GM21515 (cell line): ENCODE measurements around the gene NIN.

Source experiments
- ATAC-seq: cut with Tn5 transposase; IDR thresholded peaks from one replicate; pipeline ENCODE4 v1.9.1; 2021; ENCODE audit not compliant: unreplicated experiment

Gene NIN

DNA sequence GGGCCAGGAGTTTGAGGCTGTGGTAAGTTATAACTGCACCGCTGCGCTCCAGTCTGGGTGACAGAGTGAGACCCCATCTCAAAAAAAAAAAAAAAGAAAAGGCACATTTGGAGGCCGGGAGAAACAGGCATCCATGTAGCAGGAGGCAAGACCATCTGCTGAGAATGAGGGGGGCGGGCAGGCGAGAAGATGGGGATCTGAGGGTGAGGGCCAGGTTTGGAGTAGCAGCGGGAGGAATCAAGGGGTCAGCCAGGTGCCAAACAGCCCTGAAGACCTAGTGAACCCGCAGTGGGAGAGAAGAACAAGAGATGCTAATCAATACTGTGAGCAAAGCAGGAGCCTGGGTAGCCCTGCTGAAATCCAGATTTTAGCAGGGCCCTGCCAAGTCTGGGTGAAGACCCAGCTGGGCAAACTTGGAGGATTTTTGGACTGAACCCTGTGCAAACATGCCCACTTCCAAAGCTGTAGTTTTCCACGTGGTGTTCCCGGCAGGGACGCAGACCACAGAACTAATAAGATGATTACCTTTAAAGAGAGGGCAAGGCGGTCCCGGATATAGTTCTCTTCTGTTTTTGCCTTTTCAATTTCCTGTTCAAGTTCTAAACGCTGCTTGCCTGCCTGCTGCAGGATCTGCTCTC is 61.0 kb downstream of the NIN start:
- ATAC-seq, result no peak

- no peak for ATAC-seq
Measured at GRCh38 chr14:50768680-50769079, 62.3 kb downstream of the NIN start.

DNA sequence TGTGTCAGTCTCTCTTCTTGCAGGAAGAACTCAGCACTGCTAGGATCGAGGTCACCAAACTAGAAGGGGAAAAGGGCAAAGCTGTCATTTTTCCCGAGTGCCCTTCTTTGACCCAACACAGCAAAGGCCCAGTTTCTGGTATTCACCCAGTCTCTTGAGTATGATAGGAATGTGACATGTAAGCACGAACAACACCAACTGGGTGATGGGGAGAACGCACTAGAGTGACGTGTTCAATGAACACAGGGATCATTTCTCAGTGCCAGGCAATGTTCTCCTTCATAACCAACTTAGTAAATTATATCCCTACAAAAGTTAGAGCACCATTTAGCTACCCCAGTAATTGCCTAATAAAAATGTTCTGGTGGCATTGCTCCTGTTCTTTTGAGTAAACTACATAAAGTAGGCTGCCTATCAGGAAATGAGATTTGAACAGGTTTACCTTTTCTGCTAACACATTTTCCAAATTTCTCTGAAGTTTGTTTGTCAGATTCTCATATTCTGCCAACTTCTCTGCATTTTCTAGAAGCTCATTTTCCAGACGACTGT is 64.5 kb downstream of the NIN start:
- ATAC-seq, result no peak

DNA sequence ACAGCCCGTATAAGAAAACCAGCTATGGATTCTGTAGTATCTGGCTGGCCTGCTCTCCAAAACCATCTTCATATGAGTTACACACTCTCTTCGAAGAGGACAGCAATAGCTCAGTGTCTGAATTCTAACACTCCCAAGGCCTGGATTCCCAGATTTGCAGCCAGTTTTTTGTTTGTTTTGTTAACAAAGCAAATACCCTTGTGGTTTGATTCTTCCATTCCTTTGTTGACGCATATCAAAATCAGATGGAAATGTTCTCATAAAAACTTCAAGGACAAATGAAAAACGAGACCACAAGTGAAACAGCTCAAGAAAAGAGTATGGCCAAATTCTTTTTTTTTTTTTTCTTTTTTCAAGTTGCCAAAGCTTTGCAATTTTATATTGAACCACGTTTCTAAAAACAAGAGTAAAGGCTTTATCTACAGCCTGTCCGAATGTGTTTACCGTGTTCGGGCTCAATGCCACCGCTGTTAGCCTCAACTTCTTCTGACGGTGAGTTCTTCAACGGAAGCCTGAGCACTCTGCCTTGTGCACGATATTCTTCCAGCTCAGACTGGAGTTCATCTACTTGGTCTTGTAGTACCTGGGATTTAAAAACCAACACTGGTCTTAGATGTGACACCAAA is 67.5 kb downstream of the NIN start:
- no peak for ATAC-seq

DNA sequence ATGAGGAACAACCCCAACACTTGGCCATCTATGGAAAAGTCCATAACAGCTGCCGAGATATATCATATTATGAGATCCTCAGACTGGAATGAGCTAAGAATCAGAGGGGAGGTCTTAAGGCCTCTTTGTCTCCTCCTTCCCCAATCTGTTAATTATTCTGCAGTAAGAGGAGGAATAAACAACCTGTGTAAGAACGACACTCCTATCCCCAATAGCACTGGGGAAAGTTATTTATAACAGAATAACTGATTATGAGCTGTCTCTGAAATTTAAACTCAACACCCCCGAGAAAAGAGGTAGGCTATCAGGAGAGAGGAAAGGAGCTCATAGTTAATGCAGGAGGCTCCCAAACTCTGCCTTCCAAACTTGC is 68.0 kb downstream of the NIN start:
- ATAC-seq, result no peak

GRCh38 chr14:50762001-50762930 is 68.7 kb downstream of the NIN start:
- ATAC-seq, result peak; percentile 62

GRCh38 chr14:50759800-50760543 is 71.0 kb downstream of the NIN start:
- no peak for ATAC-seq

DNA sequence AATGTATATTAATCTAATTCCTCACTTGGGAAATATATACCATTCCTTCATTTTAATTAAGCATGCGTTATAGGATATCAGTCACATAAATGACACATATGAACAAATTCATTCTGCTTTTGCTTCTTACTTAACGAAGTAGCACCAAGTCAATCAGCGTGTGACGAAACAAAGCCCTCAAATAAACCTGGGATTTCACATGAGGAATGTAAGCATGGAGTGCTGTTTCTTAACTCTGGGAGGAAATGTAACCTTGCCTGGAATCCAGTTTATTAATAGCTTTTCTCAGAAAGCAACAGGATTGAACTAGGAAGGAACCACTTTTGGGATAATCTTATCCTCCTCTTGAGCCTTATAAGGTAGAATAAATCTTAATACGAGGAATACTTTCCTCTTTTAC is 72.0 kb downstream of the NIN start:
- ATAC-seq, result no peak

DNA sequence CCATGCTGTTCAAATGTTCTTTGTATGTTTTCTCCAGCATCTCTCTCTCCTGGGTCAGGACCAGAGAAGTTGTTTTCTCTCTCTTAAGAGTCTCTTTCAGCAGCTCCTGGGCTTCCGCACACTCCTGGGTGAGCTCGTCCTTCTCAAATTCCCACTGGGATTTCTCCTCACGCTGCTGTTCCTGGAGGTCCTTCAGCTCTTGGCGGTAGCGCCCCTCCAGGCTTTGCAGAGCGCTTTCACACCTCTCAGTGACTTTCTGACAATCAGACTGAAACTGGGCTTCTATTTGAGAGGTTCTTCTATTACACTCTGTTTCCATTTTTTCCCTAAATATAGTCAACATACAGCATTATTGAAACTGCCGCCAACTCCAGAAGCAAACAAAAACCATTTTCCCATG is 72.7 kb downstream of the NIN start:
- no peak for ATAC-seq

- ATAC-seq, result no peak
Measured at GRCh38 chr14:50757702-50758101, 73.3 kb downstream of the NIN start.

DNA sequence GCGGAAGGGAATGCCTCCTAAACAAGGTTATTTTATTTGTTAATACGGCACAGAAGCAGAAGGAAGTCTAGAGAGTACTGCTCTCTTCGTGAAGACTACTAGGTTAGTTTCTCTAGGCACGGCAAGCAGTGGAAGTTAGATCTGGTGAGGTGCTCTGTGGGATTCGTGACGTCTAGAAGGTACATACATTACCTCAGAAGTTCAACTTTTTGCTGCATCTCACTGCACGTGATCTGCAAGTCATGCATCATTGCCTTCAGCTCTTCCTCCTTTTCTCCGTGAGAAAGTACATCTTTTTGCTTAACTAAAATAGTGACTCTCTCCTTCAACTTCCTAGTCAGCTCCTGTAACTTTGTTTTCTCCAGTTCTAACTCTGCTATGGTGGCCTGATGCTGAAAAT is 74.7 kb downstream of the NIN start:
- no peak for ATAC-seq

DNA sequence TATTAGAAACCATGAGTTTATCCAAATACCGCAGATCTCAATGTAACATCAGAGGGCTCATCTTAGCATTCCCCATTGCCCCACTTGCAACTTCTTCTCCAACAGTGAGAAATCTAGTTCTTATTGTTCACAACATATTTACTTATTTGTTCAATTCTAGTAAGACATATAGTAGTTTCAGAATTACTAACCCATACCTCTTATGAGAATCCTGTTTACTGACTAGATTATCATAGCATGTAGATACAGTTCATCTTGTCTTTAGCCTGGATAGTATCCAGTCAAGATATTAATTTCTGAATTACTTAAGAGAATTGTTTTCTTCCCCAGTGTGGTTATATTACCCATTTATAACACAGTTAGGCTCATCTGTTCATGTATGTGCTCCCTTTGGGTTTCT is 80.6 kb downstream of the NIN start:
- no peak for ATAC-seq

DNA sequence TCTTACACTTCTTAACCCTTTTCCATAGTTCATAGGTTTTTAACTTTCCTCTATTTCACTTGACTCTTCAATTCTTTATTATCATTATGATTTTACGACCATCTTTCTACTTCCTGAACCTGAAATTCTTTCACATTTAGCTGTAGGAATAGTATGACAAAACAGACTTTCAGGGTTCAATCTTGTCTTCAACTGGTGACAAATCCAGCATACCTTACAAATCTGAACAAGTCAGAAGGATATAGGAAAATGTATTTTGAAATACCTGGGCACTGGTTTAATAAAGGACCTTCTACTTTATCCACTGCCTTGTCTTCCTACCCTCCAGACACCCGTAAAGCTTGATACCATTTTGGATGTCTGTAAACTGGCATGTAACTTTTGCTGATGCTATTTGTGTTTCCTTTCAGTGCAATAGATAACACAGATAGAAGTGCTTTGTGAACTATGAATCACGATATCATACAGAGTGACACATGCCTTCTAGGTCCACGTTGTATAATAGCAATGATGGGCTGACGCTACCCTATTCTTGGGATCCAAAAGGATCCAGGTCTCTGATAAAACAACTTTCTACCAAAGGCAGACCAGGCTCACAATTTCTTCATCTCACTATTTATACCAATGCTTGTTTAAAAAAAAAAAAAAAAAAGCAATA is 85.4 kb downstream of the NIN start:
- no peak for ATAC-seq

GRCh38 chr14:50744231-50744630 is 86.7 kb downstream of the NIN start:
- ATAC-seq, result no peak

- ATAC-seq, result no peak
Measured at GRCh38 chr14:50741567-50741966, 89.4 kb downstream of the NIN start.

- ATAC-seq, result no peak
Measured at GRCh38 chr14:50740856-50741255, 90.1 kb downstream of the NIN start.

DNA sequence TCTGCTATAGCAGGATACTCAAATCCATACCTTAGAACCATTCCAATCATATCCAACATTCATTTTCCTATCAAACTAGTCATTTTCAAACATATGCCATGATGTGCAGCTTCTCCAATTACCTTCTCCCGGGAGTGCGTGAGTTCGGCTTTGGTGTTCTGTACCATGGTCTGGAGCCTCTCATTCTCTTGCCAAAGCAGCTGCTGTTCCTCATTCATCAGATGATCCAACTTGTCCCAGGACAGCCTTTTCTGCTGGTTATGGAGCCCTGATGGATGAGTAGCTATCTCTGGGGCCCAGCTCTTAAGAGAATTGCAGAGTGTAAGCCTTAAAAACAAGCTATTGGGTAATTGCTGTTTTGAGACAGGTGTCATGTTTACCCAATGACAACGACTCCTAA is 91.8 kb downstream of the NIN start:
- ATAC-seq, result no peak

- peak; percentile 87 for ATAC-seq
Measured at GRCh38 chr14:50736932-50737419, 94.0 kb downstream of the NIN start.

- ATAC-seq, result no peak
Measured at GRCh38 chr14:50734950-50735695, 95.8 kb downstream of the NIN start.

- ATAC-seq, result no peak
Measured at GRCh38 chr14:50733494-50733893, 97.5 kb downstream of the NIN start.
